ENCODE results near the gene EIF4G3.

DNA sequence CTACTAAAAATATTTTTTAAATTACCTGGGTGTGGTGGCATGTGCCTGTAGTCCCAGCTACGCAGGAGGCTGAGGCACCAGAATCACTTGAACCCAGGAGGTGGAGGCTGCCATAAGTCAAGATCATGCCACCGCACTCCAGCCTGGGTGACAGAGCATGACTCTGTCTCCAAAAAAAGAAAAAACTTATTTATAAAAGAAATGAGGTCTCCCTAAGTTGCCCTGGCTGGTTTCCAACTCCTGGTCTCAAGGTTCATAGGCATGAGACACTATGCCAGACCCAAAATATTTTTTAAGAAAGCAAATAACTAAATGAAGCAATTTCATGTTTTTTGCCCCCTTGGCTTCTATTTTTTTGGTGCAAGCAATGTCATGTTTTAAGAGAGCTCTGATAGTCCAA, 32.9 kb downstream of the EIF4G3 start:
- TF ChIP-seq, protein P1, sequence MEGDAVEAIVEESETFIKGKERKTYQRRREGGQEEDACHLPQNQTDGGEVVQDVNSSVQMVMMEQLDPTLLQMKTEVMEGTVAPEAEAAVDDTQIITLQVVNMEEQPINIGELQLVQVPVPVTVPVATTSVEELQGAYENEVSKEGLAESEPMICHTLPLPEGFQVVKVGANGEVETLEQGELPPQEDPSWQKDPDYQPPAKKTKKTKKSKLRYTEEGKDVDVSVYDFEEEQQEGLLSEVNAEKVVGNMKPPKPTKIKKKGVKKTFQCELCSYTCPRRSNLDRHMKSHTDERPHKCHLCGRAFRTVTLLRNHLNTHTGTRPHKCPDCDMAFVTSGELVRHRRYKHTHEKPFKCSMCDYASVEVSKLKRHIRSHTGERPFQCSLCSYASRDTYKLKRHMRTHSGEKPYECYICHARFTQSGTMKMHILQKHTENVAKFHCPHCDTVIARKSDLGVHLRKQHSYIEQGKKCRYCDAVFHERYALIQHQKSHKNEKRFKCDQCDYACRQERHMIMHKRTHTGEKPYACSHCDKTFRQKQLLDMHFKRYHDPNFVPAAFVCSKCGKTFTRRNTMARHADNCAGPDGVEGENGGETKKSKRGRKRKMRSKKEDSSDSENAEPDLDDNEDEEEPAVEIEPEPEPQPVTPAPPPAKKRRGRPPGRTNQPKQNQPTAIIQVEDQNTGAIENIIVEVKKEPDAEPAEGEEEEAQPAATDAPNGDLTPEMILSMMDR (IDR thresholded peaks at IDR 0.05): no peak
- TF ChIP-seq EZH2 (IDR thresholded peaks at IDR 0.05; ENCODE audit: borderline replicate concordance, insufficient read depth, low read depth, low read length, poor library complexity, severe bottlenecking): no peak
